HCT116 (cell line): Measurements from ENCODE around the gene SLC30A4. TPM values are rescaled to one million over a fixed set of nuclear protein-coding genes. Genes with fewer than 3 reads are reported as not detected.

Experiments
- ATAC-seq: fragments of 200-7000 bp; cut with Tn5 transposase; 2 replicates; pipeline ENCODE4 v1.9.1; 2020; ENCODE audit warnings: mild to moderate bottlenecking, moderate library complexity
- BruUV-seq: library from RNA; stranded (reverse); fragments of 400-500 nt; replicated peaks from 2 replicates; lab custom pipeline; 2021; lab: Mats Ljungman, UMichigan
- CTCF ChIA-PET: fragments of 300-600 bp; sonication (Branson Sonifier 250); formaldehyde crosslinking; loops from one replicate; lab custom pipeline; 2021; ENCODE audit warnings: antibody characterized with exemption; lab: Charles Lee
- POLR2A ChIA-PET: fragments of 300-600, 350-600 bp; sonication (Branson Sonifier 250); formaldehyde crosslinking; loops from one replicate; lab custom pipeline; 2021; ENCODE audit warnings: antibody characterized with exemption; lab: Charles Lee
- RAD21 ChIA-PET, 2 experiments: fragments of 300-600 bp; sonication (Branson Sonifier 250); formaldehyde crosslinking; loops; one replicate each; lab custom pipeline; 2023; ENCODE audit warnings: low total read pairs in 2 of 2; ENCODE audit not compliant: uncharacterized antibody in 2 of 2, unreplicated experiment in 2 of 2, low non-redundant PET in 1 of 2; lab: Charles Lee
- DNase-seq: peaks from one replicate; pipeline ENCODE4 v3.0.0-alpha.2; 2010; ENCODE audit warnings: low read depth, low spot score
- H2AFZ ChIP-seq: fragments of 200-600 bp; shearing (Covaris generic), sonication (generic); 2 replicates; pipeline ENCODE4 v1.6.1; 2017; ENCODE audit warnings: low read depth, mixed run types, mixed read lengths, antibody characterized with exemption, low read length; ENCODE audit not compliant: poor library complexity, severe bottlenecking
- H3K27ac ChIP-seq: 2 replicates; pipeline ENCODE4 v1.5.1; 2012; ENCODE audit warnings: low read depth, low read length
- H3K27me3 ChIP-seq: fragments of 200-600 bp; sonication (generic); 2 replicates; pipeline ENCODE4 v1.6.1; 2016; ENCODE audit warnings: mixed run types, low read length, mixed read lengths; ENCODE audit not compliant: insufficient read depth
- H3K36me3 ChIP-seq, 2 experiments: fragments of 200-500 bp in 1 of 2; fragments of 200-600 bp in 1 of 2; sonication (Bioruptor generic) in 1 of 2; sonication (generic) in 1 of 2; 2 replicates each; pipeline versions ENCODE4 v1.5.1 to v1.6.1; 2014 to 2016; ENCODE audit warnings: low read length in 2 of 2, inconsistent platforms in 1 of 2, mixed read lengths in 1 of 2, mixed run types in 1 of 2; ENCODE audit not compliant: insufficient read depth in 2 of 2, control insufficient read depth in 1 of 2
- H3K4me1 ChIP-seq, 2 experiments: fragments of 200-600 bp in 1 of 2; sonication (generic) in 1 of 2; 2 replicates each; pipeline versions ENCODE4 v1.5.1 to v1.6.1; 2012 to 2017; ENCODE audit warnings: low read length in 2 of 2, inconsistent platforms in 1 of 2, mild to moderate bottlenecking in 1 of 2, mixed read lengths in 1 of 2, mixed run types in 1 of 2, moderate library complexity in 1 of 2; ENCODE audit not compliant: insufficient read depth in 2 of 2, control insufficient read depth in 1 of 2
- H3K4me2 ChIP-seq: fragments of 200-600 bp; sonication (generic); 2 replicates; pipeline ENCODE4 v1.6.1; 2017; ENCODE audit warnings: mixed run types, low read length, mixed read lengths
- H3K4me3 ChIP-seq, 2 experiments: fragments of 200-600 bp in 1 of 2; sonication (generic) in 1 of 2; replicated peaks in 1 of 2; 2 replicates each; pipeline ENCODE4 v1.5.1; 2011 to 2016; ENCODE audit warnings: low read length in 2 of 2, control low read depth in 1 of 2, low read depth in 1 of 2, mild to moderate bottlenecking in 1 of 2, mixed read lengths in 1 of 2, mixed run types in 1 of 2
- H3K79me2 ChIP-seq: fragments of 200-600 bp; sonication (generic); 2 replicates; pipeline ENCODE4 v1.6.1; 2017; ENCODE audit warnings: mild to moderate bottlenecking, mixed run types, low read length, moderate library complexity, mixed read lengths; ENCODE audit not compliant: insufficient read depth
- H3K9ac ChIP-seq: fragments of 200-600 bp; sonication (generic); 2 replicates; pipeline ENCODE4 v1.6.1; 2016; ENCODE audit warnings: low read length, mixed read lengths
- H3K9me2 ChIP-seq: fragments of 200-600 bp; sonication (generic), shearing (Covaris generic); 2 replicates; pipeline ENCODE4 v1.6.1; 2017; ENCODE audit warnings: mixed run types, mild to moderate bottlenecking, moderate library complexity; ENCODE audit not compliant: insufficient read depth
- H3K9me3 ChIP-seq, 2 experiments: fragments of 200-500 bp in 1 of 2; fragments of 200-600 bp in 1 of 2; sonication (Bioruptor generic) in 1 of 2; sonication (generic) in 1 of 2; 2 replicates each; pipeline ENCODE4 v1.6.1; 2014 to 2017; ENCODE audit warnings: low read length in 2 of 2, mixed read lengths in 2 of 2, inconsistent platforms in 1 of 2, low read depth in 1 of 2, mild to moderate bottlenecking in 1 of 2, mixed run types in 1 of 2, moderate library complexity in 1 of 2; ENCODE audit not compliant: control insufficient read depth in 1 of 2, insufficient read depth in 1 of 2
- H4K20me1 ChIP-seq: fragments of 200-600 bp; sonication (generic), shearing (Covaris generic); 2 replicates; pipeline ENCODE4 v1.6.1; 2017; ENCODE audit warnings: mixed run types, mild to moderate bottlenecking, moderate library complexity; ENCODE audit not compliant: insufficient read depth
- CBX3 ChIP-seq: IDR thresholded peaks from 2 replicates; pipeline ENCODE4 v1.6.1; 2012; ENCODE audit warnings: low read depth
- CEBPB ChIP-seq: IDR thresholded peaks from 2 replicates; pipeline ENCODE4 v1.6.1; 2012; ENCODE audit warnings: low read depth
- ELF1 ChIP-seq: IDR thresholded peaks from 2 replicates; pipeline ENCODE4 v1.6.1; 2012; ENCODE audit warnings: low read depth, borderline replicate concordance
- JUND ChIP-seq: IDR thresholded peaks from 2 replicates; pipeline ENCODE4 v1.6.1; 2012
- RAD21 ChIP-seq: IDR thresholded peaks from 2 replicates; pipeline ENCODE4 v1.6.1; 2012; ENCODE audit warnings: low read depth, mild to moderate bottlenecking
- SRF ChIP-seq: IDR thresholded peaks from 2 replicates; pipeline ENCODE4 v1.6.1; 2012; ENCODE audit warnings: low read depth
- TCF7L2 ChIP-seq: IDR thresholded peaks from 2 replicates; pipeline ENCODE4 v1.7.0; 2011; ENCODE audit warnings: borderline replicate concordance, inconsistent platforms; ENCODE audit not compliant: insufficient read depth, insufficient read length; ENCODE audit errors: extremely low read depth
- YY1 ChIP-seq: IDR thresholded peaks from 2 replicates; pipeline ENCODE4 v1.6.1; 2011; ENCODE audit warnings: low read length, low read depth, moderate library complexity, mild to moderate bottlenecking; ENCODE audit not compliant: insufficient replicate concordance; ENCODE audit errors: extremely low read depth
- ZFX ChIP-seq: fragments of 450-650 bp; IDR thresholded peaks from 2 replicates; pipeline ENCODE4 v1.6.1; 2017
- intact Hi-C: fragments of 100-400 bp; cut with micrococcal nuclease; formaldehyde crosslinking; loops from 2 replicates; pipeline ENCODE4 v1.10.0; 2022
- total RNA-seq: library from RNA; stranded (reverse); gene quantifications from one replicate; pipeline ENCODE4 v1.2.1, GENCODE V29; 2021; ENCODE audit not compliant: unreplicated experiment
- TF ChIP-seq, protein P1 (sequence below), 3 experiments: fragments of 200-600 bp in 1 of 3; sonication (generic) in 1 of 3; IDR thresholded peaks in 2 of 3; conservative IDR thresholded peaks in 1 of 3; 2 replicates each; pipeline ENCODE4 v1.5.1; 2012 to 2017; ENCODE audit warnings: low read depth in 2 of 3, low read length in 2 of 3, antibody characterized with exemption in 1 of 3, borderline replicate concordance in 1 of 3, control low read depth in 1 of 3, mild to moderate bottlenecking in 1 of 3, mixed read lengths in 1 of 3, mixed run types in 1 of 3, moderate library complexity in 1 of 3; ENCODE audit not compliant: insufficient read depth in 1 of 3
- TF ChIP-seq, protein P2 (sequence below): IDR thresholded peaks from 2 replicates; pipeline ENCODE4 v1.6.1; 2012
- TF ChIP-seq, protein P3 (sequence below): IDR thresholded peaks from 2 replicates; pipeline ENCODE4 v1.6.1; 2011; ENCODE audit warnings: mild to moderate bottlenecking, low read length, moderate library complexity; ENCODE audit not compliant: insufficient replicate concordance; ENCODE audit errors: extremely low read depth
- TF ChIP-seq, protein P4 (sequence below): IDR thresholded peaks from 2 replicates; pipeline ENCODE4 v1.6.1; 2012

The SLC30A4 gene
- total RNA-seq, 1 experiment from 2014 or later = 2.7 TPM

DNA sequence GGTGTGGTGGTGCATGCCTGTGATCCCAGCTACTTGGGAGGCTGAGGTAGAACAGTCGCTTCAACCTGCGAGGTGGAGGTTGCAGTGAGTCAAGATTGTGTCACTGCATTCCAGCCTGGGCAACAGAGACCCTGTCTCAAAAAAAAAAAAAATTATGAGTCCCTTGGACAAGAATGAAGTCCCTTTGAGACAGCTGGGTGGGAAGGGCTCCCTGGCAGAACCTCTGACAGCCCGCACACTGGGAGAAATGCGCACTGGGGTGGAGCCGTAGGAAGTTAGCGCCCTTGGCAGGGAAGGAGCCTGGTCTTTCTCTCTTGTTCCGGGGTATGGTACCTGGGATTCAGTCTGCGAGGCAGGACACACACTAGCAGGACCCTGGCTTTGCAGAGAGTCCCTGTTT, 51.4 kb downstream of the SLC30A4 start:
- RAD21 ChIA-PET = no interaction called here
- Histone ChIP-seq H3K9me3 (no peaks in the 10 kb centered on the region), H3K4me1 (no peaks in the 10 kb centered on the region), H3K27ac (no peak overlapping the region), H3K9me2 (no peaks in the 10 kb centered on the region), H3K4me3 (no peak overlapping the region), H3K9ac (no peak overlapping the region), H3K27me3 (no peaks in the 10 kb centered on the region), H2AFZ (no peak overlapping the region), H3K79me2 (no peaks in the 10 kb centered on the region), H3K36me3 (no peaks in the 10 kb centered on the region), H4K20me1 (no peaks in the 10 kb centered on the region), H3K4me2 (no peak overlapping the region)
- no peak for ATAC-seq
- no TSS peak for BruUV-seq
- DNase-seq = no peak
- POLR2A ChIA-PET = no interaction called here
- intact Hi-C loops = no loop called here
- CTCF ChIA-PET = no interaction called here
- TF ChIP-seq, protein P1, sequence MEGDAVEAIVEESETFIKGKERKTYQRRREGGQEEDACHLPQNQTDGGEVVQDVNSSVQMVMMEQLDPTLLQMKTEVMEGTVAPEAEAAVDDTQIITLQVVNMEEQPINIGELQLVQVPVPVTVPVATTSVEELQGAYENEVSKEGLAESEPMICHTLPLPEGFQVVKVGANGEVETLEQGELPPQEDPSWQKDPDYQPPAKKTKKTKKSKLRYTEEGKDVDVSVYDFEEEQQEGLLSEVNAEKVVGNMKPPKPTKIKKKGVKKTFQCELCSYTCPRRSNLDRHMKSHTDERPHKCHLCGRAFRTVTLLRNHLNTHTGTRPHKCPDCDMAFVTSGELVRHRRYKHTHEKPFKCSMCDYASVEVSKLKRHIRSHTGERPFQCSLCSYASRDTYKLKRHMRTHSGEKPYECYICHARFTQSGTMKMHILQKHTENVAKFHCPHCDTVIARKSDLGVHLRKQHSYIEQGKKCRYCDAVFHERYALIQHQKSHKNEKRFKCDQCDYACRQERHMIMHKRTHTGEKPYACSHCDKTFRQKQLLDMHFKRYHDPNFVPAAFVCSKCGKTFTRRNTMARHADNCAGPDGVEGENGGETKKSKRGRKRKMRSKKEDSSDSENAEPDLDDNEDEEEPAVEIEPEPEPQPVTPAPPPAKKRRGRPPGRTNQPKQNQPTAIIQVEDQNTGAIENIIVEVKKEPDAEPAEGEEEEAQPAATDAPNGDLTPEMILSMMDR (IDR thresholded peaks at IDR 0.05 in 2 of 3, conservative IDR thresholded peaks at IDR 0.05 in 1 of 3; ENCODE audit: borderline replicate concordance in 1 of 3, insufficient read depth in 1 of 3, low read depth in 2 of 3, low read length in 2 of 3) = no peak

DNA sequence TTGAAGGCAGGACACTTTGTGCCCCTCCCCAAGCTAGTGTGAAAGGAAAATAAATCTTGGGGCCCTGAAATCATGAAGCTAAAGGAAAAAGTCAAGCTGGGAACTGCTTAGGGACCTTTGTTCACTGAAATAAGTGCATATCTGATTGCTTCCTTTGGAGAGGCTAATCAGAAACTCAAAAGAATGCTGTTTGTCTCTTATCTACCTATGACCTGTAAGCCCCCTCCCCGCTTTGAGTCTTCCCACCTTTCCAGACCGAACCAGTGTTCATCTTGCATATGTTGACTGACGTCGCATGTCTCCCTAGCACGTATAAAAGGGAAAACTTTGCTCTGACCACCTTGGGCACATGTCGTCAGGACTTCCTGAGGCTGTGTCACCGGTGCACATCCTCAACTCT, 53.1 kb downstream of the SLC30A4 start:
- H2AFZ ChIP-seq = no peak overlapping the region
- H3K27me3 ChIP-seq = no peaks in the 10 kb centered on the region
- ATAC-seq = no peak
- H4K20me1 ChIP-seq = no peaks in the 10 kb centered on the region
- BruUV-seq = no TSS peak
- no peaks in the 10 kb centered on the region for H3K9me2 ChIP-seq
- no peak overlapping the region for H3K9ac ChIP-seq
- H3K79me2 ChIP-seq = no peaks in the 10 kb centered on the region
- H3K9me3 ChIP-seq = no peaks in the 10 kb centered on the region
- H3K4me1 ChIP-seq = no peaks in the 10 kb centered on the region
- ChIA-PET CTCF (interaction anchor here (1.1 kb wide), 1 partner anchor 12 kb away, joined by 3 read pairs; no protein-coding TSS in a partner anchor), RAD21 (interaction anchor here in 1 of 2 experiments (0.6 kb wide), 1 partner anchor 141 kb away, joined by 3 read pairs; no protein-coding TSS in a partner anchor), POLR2A (no interaction called here)
- H3K4me2 ChIP-seq = no peak overlapping the region
- H3K4me3 ChIP-seq = no peak overlapping the region
- H3K36me3 ChIP-seq = no peaks in the 10 kb centered on the region
- no peak overlapping the region for H3K27ac ChIP-seq
- intact Hi-C loops = no loop called here
- DNase-seq = no peak
- TF ChIP-seq, protein P1 (IDR thresholded peaks at IDR 0.05 in 2 of 3, conservative IDR thresholded peaks at IDR 0.05 in 1 of 3; ENCODE audit: borderline replicate concordance in 1 of 3, insufficient read depth in 1 of 3, low read depth in 2 of 3, low read length in 2 of 3) = no peak
- TF ChIP-seq SRF = no peak
- no peak for TF ChIP-seq RAD21
- TF ChIP-seq TCF7L2 = no peak
- TF ChIP-seq ELF1 = no peak
- TF ChIP-seq CEBPB = no peak
- TF ChIP-seq, protein P2, sequence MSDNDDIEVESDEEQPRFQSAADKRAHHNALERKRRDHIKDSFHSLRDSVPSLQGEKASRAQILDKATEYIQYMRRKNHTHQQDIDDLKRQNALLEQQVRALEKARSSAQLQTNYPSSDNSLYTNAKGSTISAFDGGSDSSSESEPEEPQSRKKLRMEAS = no peak
- no peak for TF ChIP-seq YY1
- TF ChIP-seq, protein P3, sequence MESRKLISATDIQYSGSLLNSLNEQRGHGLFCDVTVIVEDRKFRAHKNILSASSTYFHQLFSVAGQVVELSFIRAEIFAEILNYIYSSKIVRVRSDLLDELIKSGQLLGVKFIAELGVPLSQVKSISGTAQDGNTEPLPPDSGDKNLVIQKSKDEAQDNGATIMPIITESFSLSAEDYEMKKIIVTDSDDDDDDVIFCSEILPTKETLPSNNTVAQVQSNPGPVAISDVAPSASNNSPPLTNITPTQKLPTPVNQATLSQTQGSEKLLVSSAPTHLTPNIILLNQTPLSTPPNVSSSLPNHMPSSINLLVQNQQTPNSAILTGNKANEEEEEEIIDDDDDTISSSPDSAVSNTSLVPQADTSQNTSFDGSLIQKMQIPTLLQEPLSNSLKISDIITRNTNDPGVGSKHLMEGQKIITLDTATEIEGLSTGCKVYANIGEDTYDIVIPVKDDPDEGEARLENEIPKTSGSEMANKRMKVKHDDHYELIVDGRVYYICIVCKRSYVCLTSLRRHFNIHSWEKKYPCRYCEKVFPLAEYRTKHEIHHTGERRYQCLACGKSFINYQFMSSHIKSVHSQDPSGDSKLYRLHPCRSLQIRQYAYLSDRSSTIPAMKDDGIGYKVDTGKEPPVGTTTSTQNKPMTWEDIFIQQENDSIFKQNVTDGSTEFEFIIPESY = no peak
- no peak for TF ChIP-seq ZFX
- TF ChIP-seq, protein P4, sequence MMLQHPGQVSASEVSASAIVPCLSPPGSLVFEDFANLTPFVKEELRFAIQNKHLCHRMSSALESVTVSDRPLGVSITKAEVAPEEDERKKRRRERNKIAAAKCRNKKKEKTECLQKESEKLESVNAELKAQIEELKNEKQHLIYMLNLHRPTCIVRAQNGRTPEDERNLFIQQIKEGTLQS = no peak
- no peak for TF ChIP-seq CBX3
- no peak for TF ChIP-seq JUND
